ENCODE measurements around the gene PLSCR3.

DNA sequence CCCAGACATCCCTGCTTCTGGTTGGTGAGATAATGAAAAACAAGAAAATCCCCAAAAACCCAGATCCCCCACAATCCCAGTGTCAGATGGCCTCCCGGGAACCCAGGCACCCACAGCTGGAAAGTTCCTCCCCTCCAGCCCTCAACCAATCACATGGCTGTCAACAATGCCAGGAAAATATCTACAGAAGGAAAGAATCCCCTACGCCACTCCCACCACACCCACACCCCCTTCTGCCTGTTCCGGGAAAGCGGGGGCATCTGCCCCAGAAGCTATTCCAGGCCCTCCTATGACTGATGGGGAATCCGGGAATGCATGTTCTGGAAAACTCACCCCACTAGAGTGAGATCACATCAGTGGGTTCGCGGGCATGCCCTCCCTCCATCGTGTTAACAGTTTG lies 37.6 kb downstream of the PLSCR3 start:
- TF ChIP-seq, protein P1, sequence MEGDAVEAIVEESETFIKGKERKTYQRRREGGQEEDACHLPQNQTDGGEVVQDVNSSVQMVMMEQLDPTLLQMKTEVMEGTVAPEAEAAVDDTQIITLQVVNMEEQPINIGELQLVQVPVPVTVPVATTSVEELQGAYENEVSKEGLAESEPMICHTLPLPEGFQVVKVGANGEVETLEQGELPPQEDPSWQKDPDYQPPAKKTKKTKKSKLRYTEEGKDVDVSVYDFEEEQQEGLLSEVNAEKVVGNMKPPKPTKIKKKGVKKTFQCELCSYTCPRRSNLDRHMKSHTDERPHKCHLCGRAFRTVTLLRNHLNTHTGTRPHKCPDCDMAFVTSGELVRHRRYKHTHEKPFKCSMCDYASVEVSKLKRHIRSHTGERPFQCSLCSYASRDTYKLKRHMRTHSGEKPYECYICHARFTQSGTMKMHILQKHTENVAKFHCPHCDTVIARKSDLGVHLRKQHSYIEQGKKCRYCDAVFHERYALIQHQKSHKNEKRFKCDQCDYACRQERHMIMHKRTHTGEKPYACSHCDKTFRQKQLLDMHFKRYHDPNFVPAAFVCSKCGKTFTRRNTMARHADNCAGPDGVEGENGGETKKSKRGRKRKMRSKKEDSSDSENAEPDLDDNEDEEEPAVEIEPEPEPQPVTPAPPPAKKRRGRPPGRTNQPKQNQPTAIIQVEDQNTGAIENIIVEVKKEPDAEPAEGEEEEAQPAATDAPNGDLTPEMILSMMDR (conservative IDR thresholded peaks at IDR 0.05; ENCODE audit: low read depth in 2 of 2): no peak
- TF ChIP-seq JUNB (IDR thresholded peaks at IDR 0.05; ENCODE audit: unreplicated experiment): no peak
- TF ChIP-seq EZH2 (IDR thresholded peaks at IDR 0.05; ENCODE audit: low read depth, unreplicated experiment): no peak
- TF ChIP-seq POLR2AphosphoS5 (IDR thresholded peaks at IDR 0.05; ENCODE audit: low read depth): no peak
- no peak for TF ChIP-seq EZH2phosphoT487 (IDR thresholded peaks at IDR 0.05; ENCODE audit: unreplicated experiment)
- no peak for TF ChIP-seq NANOG (IDR thresholded peaks at IDR 0.05; ENCODE audit: borderline replicate concordance)
- TF ChIP-seq, protein P2, sequence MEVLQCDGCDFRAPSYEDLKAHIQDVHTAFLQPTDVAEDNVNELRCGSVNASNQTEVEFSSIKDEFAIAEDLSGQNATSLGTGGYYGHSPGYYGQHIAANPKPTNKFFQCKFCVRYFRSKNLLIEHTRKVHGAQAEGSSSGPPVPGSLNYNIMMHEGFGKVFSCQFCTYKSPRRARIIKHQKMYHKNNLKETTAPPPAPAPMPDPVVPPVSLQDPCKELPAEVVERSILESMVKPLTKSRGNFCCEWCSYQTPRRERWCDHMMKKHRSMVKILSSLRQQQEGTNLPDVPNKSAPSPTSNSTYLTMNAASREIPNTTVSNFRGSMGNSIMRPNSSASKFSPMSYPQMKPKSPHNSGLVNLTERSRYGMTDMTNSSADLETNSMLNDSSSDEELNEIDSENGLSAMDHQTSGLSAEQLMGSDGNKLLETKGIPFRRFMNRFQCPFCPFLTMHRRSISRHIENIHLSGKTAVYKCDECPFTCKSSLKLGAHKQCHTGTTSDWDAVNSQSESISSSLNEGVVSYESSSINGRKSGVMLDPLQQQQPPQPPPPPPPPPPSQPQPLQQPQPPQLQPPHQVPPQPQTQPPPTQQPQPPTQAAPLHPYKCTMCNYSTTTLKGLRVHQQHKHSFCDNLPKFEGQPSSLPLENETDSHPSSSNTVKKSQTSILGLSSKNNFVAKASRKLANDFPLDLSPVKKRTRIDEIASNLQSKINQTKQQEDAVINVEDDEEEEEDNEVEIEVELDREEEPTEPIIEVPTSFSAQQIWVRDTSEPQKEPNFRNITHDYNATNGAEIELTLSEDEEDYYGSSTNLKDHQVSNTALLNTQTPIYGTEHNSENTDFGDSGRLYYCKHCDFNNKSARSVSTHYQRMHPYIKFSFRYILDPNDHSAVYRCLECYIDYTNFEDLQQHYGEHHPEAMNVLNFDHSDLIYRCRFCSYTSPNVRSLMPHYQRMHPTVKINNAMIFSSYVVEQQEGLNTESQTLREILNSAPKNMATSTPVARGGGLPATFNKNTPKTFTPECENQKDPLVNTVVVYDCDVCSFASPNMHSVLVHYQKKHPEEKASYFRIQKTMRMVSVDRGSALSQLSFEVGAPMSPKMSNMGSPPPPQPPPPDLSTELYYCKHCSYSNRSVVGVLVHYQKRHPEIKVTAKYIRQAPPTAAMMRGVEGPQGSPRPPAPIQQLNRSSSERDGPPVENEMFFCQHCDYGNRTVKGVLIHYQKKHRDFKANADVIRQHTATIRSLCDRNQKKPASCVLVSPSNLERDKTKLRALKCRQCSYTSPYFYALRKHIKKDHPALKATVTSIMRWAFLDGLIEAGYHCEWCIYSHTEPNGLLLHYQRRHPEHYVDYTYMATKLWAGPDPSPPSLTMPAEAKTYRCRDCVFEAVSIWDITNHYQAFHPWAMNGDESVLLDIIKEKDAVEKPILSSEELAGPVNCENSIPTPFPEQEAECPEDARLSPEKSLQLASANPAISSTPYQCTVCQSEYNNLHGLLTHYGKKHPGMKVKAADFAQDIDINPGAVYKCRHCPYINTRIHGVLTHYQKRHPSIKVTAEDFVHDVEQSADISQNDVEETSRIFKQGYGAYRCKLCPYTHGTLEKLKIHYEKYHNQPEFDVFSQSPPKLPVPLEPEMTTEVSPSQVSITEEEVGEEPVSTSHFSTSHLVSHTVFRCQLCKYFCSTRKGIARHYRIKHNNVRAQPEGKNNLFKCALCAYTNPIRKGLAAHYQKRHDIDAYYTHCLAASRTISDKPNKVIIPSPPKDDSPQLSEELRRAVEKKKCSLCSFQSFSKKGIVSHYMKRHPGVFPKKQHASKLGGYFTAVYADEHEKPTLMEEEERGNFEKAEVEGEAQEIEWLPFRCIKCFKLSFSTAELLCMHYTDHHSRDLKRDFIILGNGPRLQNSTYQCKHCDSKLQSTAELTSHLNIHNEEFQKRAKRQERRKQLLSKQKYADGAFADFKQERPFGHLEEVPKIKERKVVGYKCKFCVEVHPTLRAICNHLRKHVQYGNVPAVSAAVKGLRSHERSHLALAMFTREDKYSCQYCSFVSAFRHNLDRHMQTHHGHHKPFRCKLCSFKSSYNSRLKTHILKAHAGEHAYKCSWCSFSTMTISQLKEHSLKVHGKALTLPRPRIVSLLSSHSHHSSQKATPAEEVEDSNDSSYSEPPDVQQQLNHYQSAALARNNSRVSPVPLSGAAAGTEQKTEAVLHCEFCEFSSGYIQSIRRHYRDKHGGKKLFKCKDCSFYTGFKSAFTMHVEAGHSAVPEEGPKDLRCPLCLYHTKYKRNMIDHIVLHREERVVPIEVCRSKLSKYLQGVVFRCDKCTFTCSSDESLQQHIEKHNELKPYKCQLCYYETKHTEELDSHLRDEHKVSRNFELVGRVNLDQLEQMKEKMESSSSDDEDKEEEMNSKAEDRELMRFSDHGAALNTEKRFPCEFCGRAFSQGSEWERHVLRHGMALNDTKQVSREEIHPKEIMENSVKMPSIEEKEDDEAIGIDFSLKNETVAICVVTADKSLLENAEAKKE (CRISPR knock-in tag; IDR thresholded peaks at IDR 0.05): no peak
- no peak for TF ChIP-seq CREB1 (CRISPR knock-in tag; IDR thresholded peaks at IDR 0.05; ENCODE audit: low read depth)

Measured in GM23338 (cell line).